Measurements from ENCODE around the gene DICER1. TPM values are rescaled to one million over a fixed set of nuclear protein-coding genes. Genes with fewer than 3 reads are reported as not detected.

Gene DICER1
- polyA plus RNA-seq, 3 donors: 49.6 to 60.5 (median 59.2) TPM

DNA sequence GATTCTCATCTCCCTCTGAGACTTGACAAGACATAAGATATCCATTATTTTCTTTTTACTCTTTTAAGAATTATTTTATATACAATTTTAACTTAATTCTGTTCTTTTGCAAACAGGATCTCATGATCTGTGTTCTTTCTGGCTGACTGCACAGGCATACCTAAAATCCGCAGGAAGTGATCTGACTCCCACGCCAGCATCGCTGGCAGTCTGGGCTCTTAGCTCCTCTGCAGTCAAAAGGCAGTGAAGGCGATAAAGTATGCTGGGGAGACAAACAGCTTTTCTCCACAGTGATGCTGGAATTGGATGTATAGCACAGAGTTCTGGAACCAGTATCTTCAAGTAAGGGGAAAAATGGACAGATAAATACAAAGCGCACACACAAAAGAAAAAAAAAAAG lies 52.4 kb downstream of the DICER1 start:
- peak in 1 of 11 donors; percentile 20 for DNase-seq (ENCODE audit: extremely low read depth in 1 of 11, low read depth in 9 of 11, low spot score in 4 of 11)

- no peak for DNase-seq (ENCODE audit: extremely low read depth in 1 of 11, low read depth in 9 of 11, low spot score in 4 of 11)
These were observed 54.7 kb downstream of the DICER1 start for GRCh38 chr14:95102680-95103044.

- DNase-seq (ENCODE audit: extremely low read depth in 1 of 11, low read depth in 9 of 11, low spot score in 4 of 11): no peak
These were observed 55.3 kb downstream of the DICER1 start for GRCh38 chr14:95101736-95102679.

DNA sequence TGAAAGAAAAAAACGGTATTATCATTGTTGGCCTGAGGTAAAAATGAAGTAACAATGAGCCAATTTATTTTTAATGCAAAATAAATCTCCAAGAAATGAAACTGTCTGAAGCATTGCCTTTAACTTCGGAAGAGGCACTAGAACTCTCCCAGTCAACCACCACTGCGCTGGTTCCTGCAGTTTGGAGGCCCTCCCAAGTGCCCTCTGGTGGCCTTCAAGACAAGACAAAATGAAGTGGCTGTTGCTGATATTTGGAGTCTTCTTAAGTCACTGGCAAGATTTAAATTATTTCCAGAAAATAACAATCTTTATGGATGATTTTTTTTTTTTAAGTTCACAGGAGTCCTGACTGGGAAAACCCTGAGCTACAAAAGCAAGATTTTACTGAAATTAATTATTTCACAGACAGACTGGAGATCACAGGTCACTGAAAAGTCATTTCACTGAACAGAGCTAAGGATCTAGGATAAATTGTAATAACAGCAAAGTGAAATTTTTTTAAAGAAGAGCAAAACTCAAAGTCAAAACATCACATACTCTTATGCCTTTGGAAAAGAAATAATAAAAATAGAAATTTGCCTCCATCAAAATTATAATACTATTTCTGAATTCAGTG lies 58.2 kb downstream of the DICER1 start:
- peak; percentile 15 to 51 (median 41) for DNase-seq (ENCODE audit: extremely low read depth in 1 of 11, low read depth in 9 of 11, low spot score in 4 of 11)

DNA sequence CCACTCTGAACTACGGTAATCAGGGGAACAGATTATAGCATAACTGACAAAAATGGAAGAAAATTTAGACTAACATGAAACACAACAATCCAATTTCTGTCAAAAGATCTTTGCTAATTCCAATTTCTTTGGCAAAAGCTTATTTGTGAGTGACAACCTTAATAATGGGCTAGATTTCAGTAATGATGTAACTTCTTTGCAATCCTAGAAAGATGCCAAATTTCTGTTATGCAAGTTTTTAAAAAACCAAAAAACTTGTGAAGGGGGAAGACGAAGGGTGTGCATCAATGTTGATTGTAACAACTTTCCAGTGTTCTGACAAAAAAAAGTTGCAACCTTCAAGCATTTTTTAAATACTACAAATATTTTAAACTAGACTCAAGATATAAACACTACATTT lies 59.9 kb downstream of the DICER1 start:
- no peak for DNase-seq (ENCODE audit: extremely low read depth in 1 of 11, low read depth in 9 of 11, low spot score in 4 of 11)

DNA sequence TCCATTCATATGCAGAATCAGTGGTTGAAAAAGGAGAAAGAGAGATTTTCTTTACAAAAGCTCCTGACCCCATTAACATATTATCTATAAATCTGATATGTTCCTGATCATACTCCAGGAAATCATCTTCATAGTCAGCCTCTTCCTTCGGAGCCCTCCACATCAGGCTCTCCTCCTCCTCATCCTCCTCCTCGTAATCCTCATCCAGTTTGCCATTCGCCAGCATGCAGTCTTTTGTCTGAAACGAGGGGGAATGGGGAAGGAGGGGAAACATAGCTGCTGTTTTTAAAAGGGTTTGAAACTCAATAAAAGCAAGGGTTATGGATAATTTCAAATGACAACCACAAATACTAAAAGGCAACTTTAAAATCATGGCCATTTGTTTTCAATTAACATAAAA lies 60.9 kb downstream of the DICER1 start:
- no peak for DNase-seq (ENCODE audit: extremely low read depth in 1 of 11, low read depth in 9 of 11, low spot score in 4 of 11)

DNA sequence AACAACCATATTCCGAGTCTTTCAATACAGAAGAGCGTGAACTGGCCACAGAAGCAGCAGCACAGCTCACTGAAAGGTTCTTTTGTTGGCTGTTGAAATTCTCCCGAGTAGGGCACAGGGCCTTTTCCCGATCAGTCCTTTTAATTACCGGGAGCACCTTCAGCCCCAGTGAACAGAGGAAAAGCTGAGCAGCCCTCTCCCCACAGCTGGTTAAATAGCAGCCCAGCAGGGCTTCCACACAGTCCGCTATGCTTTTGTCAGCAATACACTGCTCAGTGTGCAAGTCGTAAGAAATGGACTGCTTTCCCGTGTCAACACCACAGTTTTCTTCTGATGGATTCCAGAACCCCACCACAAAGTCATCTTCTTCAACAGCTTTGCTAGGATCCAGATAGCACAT lies 61.3 kb downstream of the DICER1 start:
- DNase-seq (ENCODE audit: extremely low read depth in 1 of 11, low read depth in 9 of 11, low spot score in 4 of 11): no peak

DNA sequence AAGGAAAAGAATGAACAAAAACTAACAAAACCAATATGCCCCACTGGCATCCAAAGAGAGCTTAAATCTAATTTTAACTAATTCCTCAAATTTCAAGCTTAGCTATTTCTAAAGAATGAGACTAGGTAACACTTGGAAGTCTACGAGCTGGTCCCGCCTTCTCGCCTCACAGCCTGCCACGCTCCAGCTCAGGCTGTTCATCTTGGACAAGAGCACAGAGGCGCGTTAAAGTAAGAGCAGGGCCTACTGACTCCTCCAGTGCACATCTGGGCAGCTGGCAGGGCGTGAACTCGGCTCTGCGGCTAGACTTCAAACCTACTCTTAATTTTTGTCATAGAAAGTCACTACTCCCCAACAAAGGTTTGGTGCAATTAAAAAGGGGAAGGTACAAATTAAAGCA lies 64.6 kb downstream of the DICER1 start:
- no peak for DNase-seq (ENCODE audit: extremely low read depth in 1 of 11, low read depth in 9 of 11, low spot score in 4 of 11)

DNA sequence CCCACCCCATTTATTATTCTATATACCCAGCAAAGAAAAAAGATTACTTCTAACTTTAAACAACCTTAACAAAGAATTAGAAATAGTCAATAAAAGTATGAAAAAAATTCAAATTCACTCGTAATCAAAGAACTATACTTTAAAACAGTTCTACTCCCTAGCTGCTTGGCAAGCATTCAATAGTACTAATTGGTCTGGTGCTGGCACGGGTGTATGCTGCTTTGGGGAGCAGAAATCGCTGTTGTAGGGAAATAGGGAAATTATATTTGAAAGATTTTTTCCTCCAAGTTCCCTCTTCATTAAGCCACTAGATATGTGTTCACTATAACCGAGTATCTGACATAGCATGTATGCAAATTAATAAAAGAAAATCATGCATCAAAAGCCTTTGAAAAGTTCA lies 65.7 kb downstream of the DICER1 start:
- DNase-seq (ENCODE audit: extremely low read depth in 1 of 11, low read depth in 9 of 11, low spot score in 4 of 11): no peak

DNA sequence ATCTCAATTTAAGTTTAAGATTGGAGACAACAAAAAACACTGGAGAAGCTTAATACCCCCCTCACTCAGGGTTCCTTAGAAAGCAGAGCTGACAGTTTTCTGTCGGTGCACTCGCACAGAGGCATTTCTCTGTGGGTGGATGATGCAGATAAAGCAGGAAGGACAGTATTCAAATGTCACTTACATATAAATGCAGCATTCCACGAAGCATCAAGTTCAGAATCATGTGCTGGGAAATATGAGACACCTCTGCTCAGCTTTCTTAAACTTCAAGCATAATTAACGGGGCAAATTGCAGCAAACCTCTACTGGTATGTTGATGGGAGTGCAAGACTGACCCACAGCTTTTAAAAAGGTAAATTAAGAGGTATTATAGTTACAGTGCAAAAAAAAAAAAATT lies 68.7 kb downstream of the DICER1 start:
- no peak for DNase-seq (ENCODE audit: extremely low read depth in 1 of 11, low read depth in 9 of 11, low spot score in 4 of 11)

DNA sequence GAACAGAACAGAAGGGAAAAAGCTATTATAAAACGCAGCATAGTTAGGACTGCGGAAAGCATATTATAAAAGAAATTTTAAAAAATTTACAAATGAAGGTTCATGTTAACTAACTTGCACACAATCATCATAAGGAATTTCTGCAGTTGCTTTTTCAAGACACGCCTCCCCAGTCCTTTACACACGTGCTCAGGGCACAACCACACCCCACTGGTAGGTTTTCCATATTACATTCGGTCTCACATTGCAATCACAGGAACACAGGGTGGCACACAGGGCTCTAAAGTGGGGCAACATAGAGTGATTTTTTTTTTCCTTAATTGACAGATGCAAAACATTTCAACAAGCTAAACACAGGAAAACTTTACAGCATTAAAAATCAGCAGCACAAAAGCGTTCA lies 69.7 kb downstream of the DICER1 start:
- DNase-seq (ENCODE audit: extremely low read depth in 1 of 11, low read depth in 9 of 11, low spot score in 4 of 11): no peak

DNA sequence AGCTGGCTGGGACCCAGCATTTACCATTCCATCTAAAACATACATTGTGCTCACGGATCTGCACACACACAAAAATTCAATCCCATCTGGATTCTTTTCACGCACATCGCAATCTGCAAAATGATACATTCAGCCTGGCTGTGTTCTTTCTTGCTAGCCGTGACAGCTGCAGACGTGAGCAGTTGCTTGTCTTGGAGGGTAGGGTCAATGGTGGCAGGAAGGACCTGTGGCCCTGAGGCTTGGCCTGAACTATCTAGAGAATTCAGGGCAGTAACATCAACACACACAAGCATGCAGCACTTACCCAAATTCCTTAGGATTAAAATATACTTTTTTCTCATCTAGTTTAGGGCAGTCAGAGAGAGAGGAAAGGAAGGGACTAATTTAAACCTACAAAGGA lies 72.0 kb downstream of the DICER1 start:
- DNase-seq (ENCODE audit: extremely low read depth in 1 of 11, low read depth in 9 of 11, low spot score in 4 of 11): no peak

- no peak for DNase-seq (ENCODE audit: extremely low read depth in 1 of 11, low read depth in 9 of 11, low spot score in 4 of 11)
These were observed 78.5 kb downstream of the DICER1 start for GRCh38 chr14:95078867-95079266.

DNA sequence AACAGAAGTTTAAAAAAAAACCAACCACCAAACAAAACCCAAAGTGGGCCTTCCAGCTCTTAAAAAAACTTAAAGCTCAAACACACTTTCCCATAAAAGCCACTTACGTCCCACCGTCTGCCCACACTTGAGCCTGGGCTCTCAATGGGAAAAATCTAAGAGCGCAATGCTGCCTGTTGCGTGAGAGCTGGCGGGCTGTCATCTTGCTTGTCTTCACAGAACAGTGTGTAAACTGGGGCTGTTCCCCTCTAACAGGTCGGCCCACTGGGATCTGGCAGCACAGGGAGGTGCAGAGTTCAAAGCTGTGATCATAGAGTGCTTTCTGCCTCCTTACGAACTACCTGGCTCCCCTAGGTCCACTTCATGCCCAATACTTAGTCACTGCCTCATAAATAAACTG lies 80.0 kb downstream of the DICER1 start:
- DNase-seq (ENCODE audit: extremely low read depth in 1 of 11, low read depth in 9 of 11, low spot score in 4 of 11): no peak

DNA sequence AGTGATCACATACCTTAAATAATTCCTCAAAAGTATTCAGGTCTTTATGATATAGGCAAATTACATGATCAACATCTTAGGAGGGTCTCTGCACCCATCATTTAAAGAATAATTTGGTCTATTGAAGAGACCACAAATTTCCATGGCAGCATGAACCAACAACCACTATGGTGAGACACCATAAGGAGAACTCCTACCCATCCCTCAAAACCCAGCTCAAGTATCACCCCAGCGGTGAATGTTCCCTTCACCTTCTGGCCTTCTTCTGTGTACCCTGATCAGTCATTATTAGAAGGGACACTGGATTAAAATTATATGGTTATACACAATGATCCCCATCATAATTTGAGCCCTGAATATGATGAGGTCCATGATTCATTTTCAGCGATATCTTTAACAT lies 81.5 kb downstream of the DICER1 start:
- no peak for DNase-seq (ENCODE audit: extremely low read depth in 1 of 11, low read depth in 9 of 11, low spot score in 4 of 11)

- no peak for DNase-seq (ENCODE audit: extremely low read depth in 1 of 11, low read depth in 9 of 11, low spot score in 4 of 11)
These were observed 83.4 kb downstream of the DICER1 start for GRCh38 chr14:95073947-95074346.

- DNase-seq (ENCODE audit: extremely low read depth in 1 of 11, low read depth in 9 of 11, low spot score in 4 of 11): no peak
These were observed 84.9 kb downstream of the DICER1 start for GRCh38 chr14:95072310-95072905.

DNA sequence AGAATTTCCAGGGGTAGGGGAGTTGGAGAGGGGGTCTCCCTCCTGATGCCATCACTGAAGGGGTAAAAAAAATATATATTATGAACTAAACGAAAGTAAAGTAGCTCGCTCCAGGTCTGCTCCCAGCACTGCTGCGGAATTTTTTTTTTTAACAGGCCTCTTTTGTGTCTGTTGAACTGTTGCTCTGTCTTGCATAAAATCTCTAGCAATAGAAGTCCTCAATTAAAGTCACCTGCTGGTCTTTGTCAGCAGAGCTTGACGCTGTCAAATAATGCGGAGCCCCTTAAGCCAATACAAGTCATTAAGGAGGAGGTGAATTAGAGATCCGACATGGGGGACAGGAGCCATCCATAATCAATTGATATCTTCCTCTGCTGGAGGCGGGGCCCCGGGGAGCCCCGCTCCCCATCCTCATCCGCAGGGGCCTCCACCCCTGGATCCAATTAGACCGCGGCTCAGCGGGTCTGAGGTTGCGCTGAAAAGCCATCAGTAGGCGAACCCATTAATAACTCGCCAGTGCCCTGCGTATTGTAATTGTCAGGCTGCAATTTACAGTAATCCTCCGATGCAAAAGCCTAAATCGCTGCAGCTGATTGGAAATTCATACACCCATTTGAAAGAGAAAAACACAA lies 85.6 kb downstream of the DICER1 start:
- DNase-seq (ENCODE audit: extremely low read depth in 1 of 11, low read depth in 9 of 11, low spot score in 4 of 11): no peak

GRCh38 chr14:95070748-95071435 lies 86.4 kb downstream of the DICER1 start:
- DNase-seq (ENCODE audit: extremely low read depth in 1 of 11, low read depth in 9 of 11, low spot score in 4 of 11): no peak
